Smooth muscle cell (in vitro differentiated cells): ENCODE data around the gene FSTL3. TPM values are rescaled to one million over a fixed set of nuclear protein-coding genes. Genes with fewer than 3 reads are reported as not detected.

Experiments
- DNase-seq: peaks from one replicate; lab custom pipeline; 2025; ENCODE audit not compliant: unreplicated experiment; lab: John Stamatoyannopoulos, UW
- H2AFZ ChIP-seq: fragments of 200-600 bp; sonication (generic); 2 replicates; pipeline ENCODE4 v1.6.0; 2016; ENCODE audit warnings: antibody characterized with exemption, low read depth, mild to moderate bottlenecking
- H3F3A ChIP-seq: fragments of 200-600 bp; sonication (generic); 2 replicates; pipeline ENCODE4 v1.6.0; 2017; ENCODE audit warnings: antibody characterized with exemption, low read depth
- H3K27ac ChIP-seq: fragments of 200-600 bp; sonication (generic); 2 replicates; pipeline ENCODE4 v1.5.1; 2016; ENCODE audit warnings: low read depth, mild to moderate bottlenecking
- H3K27me3 ChIP-seq: fragments of 200-600 bp; sonication (generic); 2 replicates; pipeline ENCODE4 v1.6.1; 2016; ENCODE audit warnings: low read depth, mild to moderate bottlenecking
- H3K36me3 ChIP-seq: fragments of 200-600 bp; sonication (generic); 2 replicates; pipeline ENCODE4 v1.5.1; 2016; ENCODE audit warnings: low read depth
- H3K4me1 ChIP-seq: fragments of 200-600 bp; sonication (generic); 2 replicates; pipeline ENCODE4 v1.5.1; 2016; ENCODE audit warnings: low read depth
- H3K4me2 ChIP-seq: fragments of 200-600 bp; sonication (generic); 2 replicates; pipeline ENCODE4 v1.6.0; 2016; ENCODE audit warnings: mild to moderate bottlenecking
- H3K4me3 ChIP-seq: fragments of 200-600 bp; sonication (generic); 2 replicates; pipeline ENCODE4 v1.5.1; 2016; ENCODE audit warnings: mild to moderate bottlenecking
- H3K79me2 ChIP-seq: fragments of 200-600 bp; sonication (generic); 2 replicates; pipeline ENCODE4 v1.6.0; 2016; ENCODE audit warnings: low read depth, mild to moderate bottlenecking
- H3K9ac ChIP-seq: fragments of 200-600 bp; sonication (generic); 2 replicates; pipeline ENCODE4 v1.6.0; 2016; ENCODE audit warnings: low read depth
- H3K9me3 ChIP-seq: fragments of 200-600 bp; sonication (generic); replicated peaks from 2 replicates; pipeline ENCODE4 v1.5.1; 2016; ENCODE audit warnings: low read depth
- H4K20me1 ChIP-seq: fragments of 200-600 bp; sonication (generic); 2 replicates; pipeline ENCODE4 v1.6.0; 2016; ENCODE audit warnings: low read depth
- CTCF ChIP-seq: fragments of 200-600 bp; sonication (generic); IDR thresholded peaks from 2 replicates; pipeline ENCODE4 v1.5.1; 2017; ENCODE audit warnings: borderline replicate concordance, mild to moderate bottlenecking, antibody characterized with exemption; ENCODE audit not compliant: insufficient read depth, poor library complexity, severe bottlenecking
- WGBS: methylation state at CpG from one replicate; pipeline ENCODE4 v1.1.7; 2016; ENCODE audit warnings: low lambda C conversion rate; 5-methylcytosine and 5-hydroxymethylcytosine counted together
- polyA plus RNA-seq: library from polyadenylated mRNA; unstranded; fragments of >200 nt; fragmentation: Nextera tagmentation; extraction: Ambion mirVana; gene quantifications from 2 replicates; pipeline ENCODE4 v1.2.1, GENCODE V29; 2016
- total RNA-seq: library from RNA; depleted of rRNA; stranded (reverse); fragments of >200 nt; gene quantifications from 2 replicates; pipeline ENCODE4 v1.2.3, GENCODE V29; 2014

FSTL3 gene
- total and polyA plus RNA-seq, 2 experiments from 2014 or later = 132 to 172 TPM

DNA sequence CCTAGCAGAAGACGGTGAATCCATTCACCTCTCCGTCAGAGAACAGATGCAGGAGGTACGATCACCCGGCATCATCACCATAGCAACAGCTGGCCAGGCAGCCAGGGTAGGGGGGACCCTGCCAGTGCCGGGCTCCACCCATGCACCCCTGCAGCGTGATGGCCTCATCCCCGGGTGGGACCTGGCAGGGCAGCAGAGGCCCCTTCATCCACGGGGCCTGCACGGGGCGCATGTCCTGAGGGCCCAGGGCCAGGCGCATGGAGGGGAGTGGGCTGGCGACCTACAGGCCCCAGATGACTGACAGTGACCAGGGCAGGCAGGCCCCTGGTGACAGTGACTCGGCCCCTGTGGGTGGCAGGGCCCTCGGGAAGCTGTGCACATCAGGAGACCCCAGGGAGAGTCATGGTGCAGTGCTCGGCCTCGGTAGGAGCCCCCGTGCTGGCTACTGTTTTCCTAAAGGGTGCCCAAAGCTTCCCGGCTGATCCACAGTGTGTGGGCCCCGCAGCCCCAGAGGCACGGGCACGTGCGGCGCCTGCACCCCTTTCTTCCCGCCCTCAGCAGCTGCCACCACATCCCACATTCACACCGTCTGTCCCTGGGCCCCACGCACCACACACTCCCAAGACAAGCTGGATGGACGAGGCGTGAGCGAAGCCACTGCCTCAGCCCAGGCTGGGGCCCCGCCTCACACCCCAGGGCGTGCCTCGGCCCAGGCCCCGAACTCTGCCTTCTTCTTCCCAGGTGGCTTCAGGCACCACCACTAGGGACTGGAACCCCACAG lies 17.9 kb upstream of the FSTL3 start:
- H2AFZ ChIP-seq = no peak overlapping the region
- H3K27ac ChIP-seq = peak overlapping the region; percentile 92
- H3F3A ChIP-seq = peaks cover 8% of the 10 kb centered on the region
- no peaks in the 10 kb centered on the region for H3K9me3 ChIP-seq
- no peaks in the 10 kb centered on the region for H3K36me3 ChIP-seq
- H3K4me3 ChIP-seq = no peak overlapping the region
- TF ChIP-seq CTCF = no peak
- peak overlapping the region; percentile 73 for H3K4me2 ChIP-seq
- WGBS = 87% methylated on average over 33 of the region's 33 CpGs
- no peak for DNase-seq
- H3K79me2 ChIP-seq = peaks cover 93% of the 10 kb centered on the region
- H3K27me3 ChIP-seq = no peaks in the 10 kb centered on the region
- peaks cover 15% of the 10 kb centered on the region for H3K4me1 ChIP-seq
- H4K20me1 ChIP-seq = peaks cover 94% of the 10 kb centered on the region
- peak overlapping the region; percentile 79 for H3K9ac ChIP-seq

GRCh38 chr19:658916-659839 lies 17.0 kb upstream of the FSTL3 start:
- H3K27ac ChIP-seq = peak overlapping the region; percentile 92
- no peak overlapping the region for H2AFZ ChIP-seq

DNA sequence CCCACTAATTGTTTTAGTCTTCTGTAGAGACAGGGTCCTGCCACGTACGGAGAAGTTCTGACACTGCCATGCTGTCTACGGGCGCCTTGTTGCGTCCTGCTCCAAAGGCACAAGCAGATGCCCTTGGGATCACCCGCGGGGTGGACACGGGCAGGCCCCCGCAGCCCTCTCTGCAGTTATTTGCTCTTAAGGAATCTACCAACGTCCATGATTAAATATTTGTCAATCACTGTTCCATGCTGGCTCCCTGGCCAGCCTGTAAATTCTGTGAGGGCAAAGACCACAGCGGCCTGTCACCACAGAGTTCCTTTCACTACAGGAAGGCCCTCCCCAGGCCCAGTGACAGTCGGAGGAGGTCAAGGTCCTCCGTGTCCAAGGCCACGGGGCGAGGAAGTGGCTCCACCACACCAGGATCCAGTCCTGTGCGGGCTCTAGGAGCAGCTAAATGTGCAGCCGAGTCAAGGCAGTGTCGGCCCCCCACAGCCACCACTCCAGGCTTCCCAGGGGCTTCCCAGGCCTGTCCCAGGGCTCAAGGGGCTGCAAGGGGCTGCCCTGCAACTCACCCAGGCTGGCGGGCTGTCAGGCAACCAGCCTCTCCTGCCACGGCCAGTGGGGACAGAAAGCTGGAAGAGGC lies 15.3 kb upstream of the FSTL3 start:
- WGBS = 86% methylated on average over 20 of the region's 20 CpGs
- H3K4me1 ChIP-seq = peaks cover 15% of the 10 kb centered on the region
- no peaks in the 10 kb centered on the region for H3K27me3 ChIP-seq
- H4K20me1 ChIP-seq = peaks cover 67% of the 10 kb centered on the region
- peak overlapping the region; percentile 87 for H3K9ac ChIP-seq
- no peak overlapping the region for H2AFZ ChIP-seq
- no peaks in the 10 kb centered on the region for H3K9me3 ChIP-seq
- no peaks in the 10 kb centered on the region for H3K36me3 ChIP-seq
- no peak for DNase-seq
- H3K79me2 ChIP-seq = peaks cover 74% of the 10 kb centered on the region
- H3K4me2 ChIP-seq = peak overlapping the region; percentile 99
- H3K27ac ChIP-seq = peak overlapping the region; percentile 92
- peak overlapping the region; percentile 91 for H3K4me3 ChIP-seq
- H3F3A ChIP-seq = peaks cover 8% of the 10 kb centered on the region
- TF ChIP-seq CTCF = no peak

More at GRCh38 chr19:658916-659839, 17.0 kb upstream of the FSTL3 start:
- H3F3A ChIP-seq = peaks cover 8% of the 10 kb centered on the region
- H3K79me2 ChIP-seq = peaks cover 90% of the 10 kb centered on the region
- no peaks in the 10 kb centered on the region for H3K27me3 ChIP-seq
- H3K4me3 ChIP-seq = no peak overlapping the region
- 66% methylated on average over 48 of the region's 50 CpGs for WGBS
- DNase-seq = peak; percentile 9
- peaks cover 84% of the 10 kb centered on the region for H4K20me1 ChIP-seq
- H3K9ac ChIP-seq = peak overlapping the region; percentile 79
- no peak for TF ChIP-seq CTCF
- H3K4me1 ChIP-seq = peaks cover 15% of the 10 kb centered on the region
- no peaks in the 10 kb centered on the region for H3K36me3 ChIP-seq
- H3K4me2 ChIP-seq = peak overlapping the region; percentile 73
- H3K9me3 ChIP-seq = no peaks in the 10 kb centered on the region
